Frontal cortex (tissue), 4 donors: Measurements from ENCODE around the gene CNOT1. TPM values are rescaled to one million over a fixed set of nuclear protein-coding genes. Genes with fewer than 3 reads are reported as not detected.
A peak's percentile ranks its signal among the peaks of the same experiment; 100 is the strongest.
"Not testable (repeated sequence)": the region's sequence is repeated elsewhere in the genome, so short reads cannot be mapped to it uniquely, and the experiment has no call there.

ENCODE experiments used
- DNase-seq, 2 donors: peaks; one replicate each; pipeline ENCODE4 v3.0.0; 2012; ENCODE audit warnings: low spot score in 2 of 2
- FAIRE-seq: peaks from 2 replicates; lab custom pipeline; 2012; peaks lifted over from hg19 to GRCh38; lab: Jason Lieb, UNC
- total RNA-seq: library from RNA; depleted of rRNA; stranded (reverse); fragments of >200 nt; gene quantifications from one replicate; pipeline ENCODE4 v1.2.3, GENCODE V29; 2014
- donor health status: control.
- donor health status: control.
- donor health status: control.

The CNOT1 gene
- total RNA-seq, 1 donor from 2014 or later, result 87.6 TPM

DNA sequence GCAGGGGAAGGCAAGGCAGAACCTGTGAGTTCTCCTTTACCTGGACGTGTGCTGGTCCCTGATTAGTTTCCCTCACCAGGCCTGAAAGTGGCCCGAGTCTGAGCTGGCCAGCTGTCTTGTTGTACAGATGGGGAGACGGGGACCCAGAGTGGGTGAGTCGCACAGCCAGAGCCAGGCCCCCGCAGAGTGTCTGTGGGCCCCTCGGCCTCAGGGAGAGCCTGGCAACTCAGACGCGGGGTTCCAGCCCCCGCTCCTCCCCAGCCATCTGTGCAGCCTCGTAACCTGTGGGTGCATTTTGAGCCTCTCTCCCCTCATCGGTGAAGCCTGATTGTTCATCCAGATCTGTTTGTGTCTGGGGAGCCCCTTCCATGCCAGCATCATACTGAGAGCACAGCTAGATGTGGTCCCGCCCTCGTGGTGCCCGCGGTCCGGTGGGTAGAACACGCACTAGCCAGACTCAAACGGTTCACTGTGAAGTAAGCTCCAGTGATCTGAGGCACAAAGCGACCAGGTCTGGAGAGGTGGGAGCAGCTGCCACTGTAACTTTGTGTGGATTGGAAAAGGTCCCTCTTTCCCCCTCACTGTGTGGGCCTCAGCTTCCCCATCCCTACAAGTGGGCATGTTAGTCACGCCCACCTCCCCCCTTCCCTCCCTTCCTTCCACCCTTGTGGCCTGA lies 135.7 kb downstream of the CNOT1 start:
- DNase-seq, result no peak
- no peak for FAIRE-seq

DNA sequence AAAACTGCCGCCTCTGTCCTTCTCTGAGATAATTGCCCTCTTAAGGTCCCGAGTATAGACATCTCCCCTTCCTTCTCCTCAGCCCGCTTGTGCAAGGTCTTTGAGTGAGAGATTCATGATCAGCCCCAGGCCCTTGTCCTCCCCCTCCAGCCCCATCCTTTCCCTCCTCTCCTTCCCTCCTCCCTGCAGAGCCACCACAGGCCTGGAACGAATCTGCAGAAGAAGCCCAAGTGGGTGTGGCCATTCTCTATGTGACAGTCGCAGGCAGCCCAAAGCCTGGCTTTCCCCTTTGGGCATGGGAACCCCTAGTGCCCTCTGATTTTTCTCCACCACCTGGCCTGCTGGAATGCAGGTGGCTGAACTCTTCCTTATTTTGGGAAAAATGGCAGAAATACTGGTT lies 136.9 kb downstream of the CNOT1 start:
- DNase-seq, result no peak
- FAIRE-seq, result no peak

GRCh38 chr16:58492066-58492465 lies 137.6 kb downstream of the CNOT1 start:
- FAIRE-seq, result no peak
- no peak for DNase-seq

DNA sequence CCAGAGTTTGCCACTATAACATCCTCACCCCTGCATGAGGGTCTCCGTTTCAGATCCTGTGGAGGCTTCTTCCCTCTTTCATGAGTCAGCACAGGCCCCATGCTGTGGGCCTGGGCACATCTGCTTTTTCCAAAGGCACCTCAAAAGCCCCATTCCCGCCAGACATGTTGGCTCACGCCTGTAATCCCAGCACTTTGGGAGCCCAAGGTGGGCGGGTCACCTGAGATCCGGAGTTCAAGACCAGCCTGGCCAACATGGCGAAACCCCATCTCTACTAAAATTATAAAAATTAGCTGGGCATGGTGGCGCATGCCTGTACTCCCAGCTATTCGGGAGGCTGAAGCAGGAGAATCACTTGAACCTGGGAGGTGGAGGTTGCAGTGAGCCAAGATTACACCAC lies 139.1 kb downstream of the CNOT1 start:
- not testable (repeated sequence) for FAIRE-seq, DNase-seq

DNA sequence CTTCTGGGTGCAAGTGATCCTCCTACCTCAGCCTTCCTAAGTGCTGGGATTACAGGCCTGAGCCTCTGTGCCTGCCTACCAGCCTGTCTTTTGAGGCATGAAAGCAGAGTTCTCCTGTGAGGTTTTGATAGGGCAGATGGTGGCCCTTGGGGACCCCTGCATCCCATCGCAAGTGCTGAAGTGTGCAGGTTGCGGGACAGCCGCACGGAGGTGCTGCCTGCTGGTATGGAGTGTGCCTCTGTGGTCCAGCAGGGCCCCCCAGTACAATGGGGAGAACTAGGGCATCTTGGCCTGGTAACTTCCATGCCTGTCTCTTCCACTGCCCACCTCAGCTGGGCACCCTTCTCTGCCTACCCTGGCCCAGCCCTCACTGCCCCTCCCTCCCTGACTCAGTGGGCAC lies 139.6 kb downstream of the CNOT1 start:
- DNase-seq (no peak), FAIRE-seq (no peak)

DNA sequence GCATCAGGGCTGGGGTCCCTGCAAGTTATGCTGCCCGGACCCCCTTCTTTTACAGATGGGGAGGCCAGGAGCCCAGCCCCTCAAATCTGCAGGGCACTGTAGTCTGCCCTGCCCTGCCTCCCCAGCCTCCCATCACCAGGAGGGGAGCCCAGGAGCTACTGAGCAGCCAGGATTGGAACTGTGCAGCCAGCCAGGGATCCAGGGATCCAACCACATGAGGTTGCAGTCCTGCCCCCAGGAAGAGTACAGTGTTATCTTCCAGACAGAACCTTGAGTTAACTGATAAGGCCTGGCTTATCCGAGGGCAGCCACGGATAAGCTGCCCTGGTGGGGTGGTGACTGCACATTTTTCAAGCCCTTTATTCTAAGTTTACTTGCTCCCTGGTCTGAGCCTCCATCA lies 141.1 kb downstream of the CNOT1 start:
- no peak for DNase-seq
- no peak for FAIRE-seq

- FAIRE-seq (no peak), DNase-seq (peak; percentile 71 to 89)
These were observed 141.9 kb downstream of the CNOT1 start for GRCh38 chr16:58487566-58488351.

- DNase-seq, result no peak
- FAIRE-seq, result no peak
These were observed 144.3 kb downstream of the CNOT1 start for GRCh38 chr16:58485184-58485887.

DNA sequence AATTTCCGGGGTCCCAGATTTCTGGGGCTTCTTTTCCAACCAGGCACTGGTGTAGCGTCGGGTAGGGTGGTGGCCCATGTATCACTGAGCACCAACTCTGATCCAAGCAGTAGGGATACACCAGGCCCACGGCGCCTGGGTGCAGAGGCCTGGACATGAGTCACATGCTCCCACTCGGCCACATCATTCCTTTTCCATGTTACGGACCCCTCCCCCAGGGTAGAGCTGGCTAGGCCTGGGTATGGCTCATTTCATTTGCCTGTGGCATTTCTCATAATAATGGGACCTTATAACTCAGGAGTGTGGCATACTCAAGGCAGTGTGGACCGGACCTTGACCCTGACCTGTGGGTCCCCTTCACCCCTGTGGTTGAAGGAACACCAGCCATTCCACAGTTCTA lies 147.7 kb downstream of the CNOT1 start:
- DNase-seq (no peak), FAIRE-seq (no peak)

GRCh38 chr16:58481226-58481869 lies 148.3 kb downstream of the CNOT1 start:
- FAIRE-seq (no peak), DNase-seq (no peak)

DNA sequence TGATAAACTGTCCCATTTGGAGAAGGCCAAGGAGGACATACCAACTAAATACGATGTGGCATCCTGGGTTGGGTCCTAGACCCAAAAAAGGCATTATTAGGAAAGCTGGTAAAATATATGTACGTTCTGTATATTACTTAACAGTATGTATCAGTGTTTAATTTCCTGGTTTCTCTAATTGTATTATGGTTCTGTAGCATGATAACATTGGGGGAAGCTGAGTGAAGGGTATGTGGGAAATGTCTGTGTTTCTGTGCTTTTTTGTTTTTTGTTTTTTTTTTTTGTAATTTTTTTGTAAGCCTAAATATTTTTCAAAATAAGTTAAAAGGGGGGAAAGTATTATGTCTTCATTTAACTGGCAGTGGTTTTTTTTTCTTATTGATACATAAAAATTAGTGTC lies 151.2 kb downstream of the CNOT1 start:
- FAIRE-seq, result no peak
- no peak for DNase-seq

- no peak for FAIRE-seq
- DNase-seq, result no peak
These were observed 152.8 kb downstream of the CNOT1 start for GRCh38 chr16:58476791-58477190.

DNA sequence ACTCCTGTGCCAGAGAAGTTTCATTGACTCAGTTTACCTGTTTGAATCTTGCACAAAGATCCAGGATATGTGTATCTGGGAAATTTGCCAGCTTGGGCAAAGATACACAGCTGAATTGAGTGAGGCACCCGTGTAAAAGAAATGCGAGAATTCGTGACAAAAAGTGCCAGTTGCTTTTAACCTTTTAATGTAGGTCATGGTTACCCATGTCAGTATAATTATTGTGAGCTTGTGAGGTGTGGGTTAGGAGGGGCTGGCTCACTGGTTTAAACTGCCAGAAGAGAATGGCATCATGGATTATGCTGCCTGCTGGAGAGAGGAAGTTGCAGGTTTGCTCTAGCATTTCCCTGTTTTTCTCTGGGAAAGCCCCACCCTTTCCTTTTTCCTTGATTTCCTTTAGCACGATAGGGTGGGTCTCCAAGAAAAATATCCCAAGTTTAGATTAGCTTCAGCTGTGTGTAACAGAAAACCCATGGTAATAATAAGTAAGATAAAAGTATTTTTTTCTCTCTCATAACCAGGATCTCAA lies 154.5 kb downstream of the CNOT1 start:
- FAIRE-seq, result no peak

DNA sequence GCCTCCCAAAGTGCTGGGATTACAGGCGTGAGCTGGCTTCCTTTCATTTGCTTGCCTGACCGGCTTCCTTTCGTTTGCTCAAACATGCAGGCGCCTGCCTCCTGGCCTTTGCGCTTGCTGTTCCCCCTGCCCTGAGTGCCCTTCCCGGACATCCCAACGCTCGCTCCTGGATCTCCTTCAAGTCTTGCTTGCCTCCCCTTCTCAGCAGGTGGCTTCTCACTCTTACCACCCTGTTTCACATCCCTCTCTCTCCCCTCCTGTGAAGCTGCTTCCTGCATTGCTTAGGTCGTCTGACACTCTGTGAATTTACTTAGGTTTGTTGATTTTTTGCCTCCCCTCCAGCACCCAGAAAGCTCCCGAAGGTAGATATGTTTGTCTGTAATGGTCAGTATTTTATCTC lies 155.3 kb downstream of the CNOT1 start:
- DNase-seq, result no peak

More for the DNA sequence above, 154.5 kb downstream of the CNOT1 start:
- DNase-seq, result no peak

GRCh38 chr16:58472827-58473226 lies 156.8 kb downstream of the CNOT1 start:
- FAIRE-seq (no peak), DNase-seq (no peak)

More for the DNA sequence above, 155.3 kb downstream of the CNOT1 start:
- no peak for FAIRE-seq

DNA sequence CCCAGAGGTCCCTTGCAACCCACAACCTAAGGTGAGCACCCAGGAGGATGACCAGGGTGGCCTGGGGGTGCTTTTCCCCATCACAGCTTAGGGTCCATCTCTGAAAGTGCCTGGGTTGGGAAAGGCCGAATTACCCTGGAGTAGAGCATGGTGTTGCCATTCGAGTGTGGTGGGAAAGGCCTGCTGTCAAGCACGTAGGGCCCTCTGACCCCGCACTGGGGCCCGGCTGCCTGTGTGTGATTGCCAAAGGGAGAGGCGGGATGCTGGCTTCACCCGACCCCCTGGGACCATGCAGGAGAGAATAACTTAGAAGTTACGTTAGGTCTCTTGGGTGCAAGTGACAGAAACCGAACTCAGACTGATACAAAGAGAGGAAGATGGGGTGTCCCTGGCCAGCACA lies 157.4 kb downstream of the CNOT1 start:
- FAIRE-seq, result no peak

DNA sequence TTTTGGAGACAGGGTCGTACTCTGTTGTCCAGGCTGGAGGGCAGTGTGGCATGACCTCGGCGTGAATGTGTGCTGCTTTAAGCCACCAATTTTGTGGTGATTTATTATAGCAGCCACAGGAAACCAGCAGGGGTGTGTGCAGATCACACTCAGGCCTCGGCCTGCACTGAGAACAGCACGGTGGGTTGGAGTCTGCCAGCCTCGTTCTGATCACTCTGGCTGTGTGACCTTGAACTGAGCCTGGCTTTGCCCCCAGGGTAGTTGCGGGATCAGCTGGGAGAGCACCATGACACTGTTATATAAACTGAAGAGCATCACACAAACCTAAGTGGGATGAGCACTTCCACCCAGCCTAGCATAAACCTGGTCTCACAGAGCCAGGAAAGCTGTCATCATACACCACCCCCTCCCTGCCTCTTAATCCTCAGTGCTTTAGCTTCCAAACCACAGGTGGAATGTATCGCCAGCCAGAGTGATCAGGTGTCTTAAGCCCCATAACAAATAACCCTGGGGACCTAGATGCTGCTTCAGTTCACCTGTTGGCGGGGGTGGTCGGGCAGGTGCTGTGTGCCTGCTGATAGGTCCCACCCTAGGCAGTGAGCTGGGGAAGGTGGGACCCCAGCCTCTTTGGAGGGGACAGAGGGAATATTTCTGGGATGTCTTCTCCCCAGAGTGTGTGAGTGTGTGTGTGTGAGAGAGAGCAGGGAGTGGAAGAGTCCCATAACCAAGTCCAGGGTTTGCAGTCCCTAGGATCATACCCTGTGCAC lies 158.2 kb downstream of the CNOT1 start:
- no peak for FAIRE-seq
- no peak for DNase-seq

More for the DNA sequence above, 157.4 kb downstream of the CNOT1 start:
- no peak for DNase-seq
